Keratinocyte (primary cell): Measurements from ENCODE around the gene DNM1L.

Experiments used
- CTCF ChIP-seq, 3 experiments: IDR thresholded peaks in 1 of 3; conservative IDR thresholded peaks in 1 of 3; optimal IDR thresholded peaks in 1 of 3; 2 replicates in 2 of 3; 3 replicates in 1 of 3; pipeline versions ENCODE3 to v1.5.1; 2011; ENCODE audit warnings: low read length in 3 of 3, mild to moderate bottlenecking in 3 of 3, moderate library complexity in 2 of 3, control low read depth in 1 of 3, inconsistent platforms in 1 of 3; ENCODE audit not compliant: insufficient read depth in 2 of 3; ENCODE audit errors: extremely low read depth in 1 of 3
- EZH2 ChIP-seq: IDR thresholded peaks from one replicate; pipeline ENCODE4 v1.6.1; 2012; ENCODE audit warnings: inconsistent platforms, mild to moderate bottlenecking, low read length, moderate library complexity

GRCh38 chr12:32761716-32762115, 82.6 kb downstream of the DNM1L start:
- TF ChIP-seq CTCF (optimal IDR thresholded peaks at IDR 0.05 in 1 of 3, IDR thresholded peaks at IDR 0.05 in 1 of 3, conservative IDR thresholded peaks at IDR 0.05 in 1 of 3; ENCODE audit: extremely low read depth in 1 of 3, insufficient read depth in 2 of 3, low read length in 3 of 3) (no peak), EZH2 (no peak)
